Articular chondrocyte of knee joint (primary cell): Measurements from ENCODE around the gene MORN4. TPM values are rescaled to one million over a fixed set of nuclear protein-coding genes. Genes with fewer than 3 reads are reported as not detected.

Source experiments
- total RNA-seq: library from RNA; depleted of rRNA; stranded (reverse); fragments of >200 nt; gene quantifications from 2 replicates; pipeline ENCODE4 v1.2.3, GENCODE V29; 2012

MORN4 gene
- 4.3 and 6.1 TPM in 2 replicates for total RNA-seq

GRCh38 chr10:97632949-97633884 is at the start of gene MORN4:
Gene MORN4, minus strand, starts transcription at chr10:97633500. Its CDS starts 13,847 bp downstream, at chr10:97619653.

GRCh38 chr10:97640174-97640867 is 7.0 kb upstream of the MORN4 start, which contains the start of gene PI4K2A:
Gene PI4K2A, plus strand, starts transcription at chr10:97640671. Its CDS starts 72 bp downstream, at chr10:97640743.

GRCh38 chr10:97589479-97589878 is 43.8 kb downstream of the MORN4 start, which contains the start of gene C10orf62:
Gene C10orf62, plus strand, starts transcription at chr10:97589721. Its CDS starts 177 bp downstream, at chr10:97589898.

GRCh38 chr10:97584060-97584797 is 49.1 kb downstream of the MORN4 start, which contains the start of gene HOGA1:
Gene HOGA1, plus strand, starts transcription at chr10:97584389. Its CDS starts 315 bp downstream, at chr10:97584704.

GRCh38 chr10:97572214-97572989 is 60.9 kb downstream of the MORN4 start, which contains the start of gene ANKRD2:
Gene ANKRD2, plus strand, starts transcription at chr10:97572779. Its CDS starts 10 bp downstream, at chr10:97572789.

Other genes starting within 250 kb of the MORN4 start
- gene RRP12, start 232.2 kb downstream of the MORN4 start, total RNA-seq = 14.0 and 15.2 TPM in 2 replicates
- gene PGAM1, start 207.3 kb downstream of the MORN4 start, total RNA-seq = 524 and 551 TPM in 2 replicates
- gene EXOSC1, start 187.5 kb downstream of the MORN4 start, total RNA-seq = 36.5 and 44.2 TPM in 2 replicates
- gene ZDHHC16, start 187.3 kb downstream of the MORN4 start, total RNA-seq = 45.9 and 46.9 TPM in 2 replicates
- 56.3 and 57.9 TPM in 2 replicates for gene MMS19, start 135.1 kb downstream of the MORN4 start, total RNA-seq
- gene UBTD1, start 134.6 kb downstream of the MORN4 start, total RNA-seq = 14.0 and 16.1 TPM in 2 replicates
- gene ANKRD2, start 60.7 kb downstream of the MORN4 start, total RNA-seq = 0.86 and 1.0 TPM in 2 replicates
- 5.0 and 6.5 TPM in 2 replicates for gene HOGA1, start 49.1 kb downstream of the MORN4 start, total RNA-seq
- gene C10orf62, start 43.8 kb downstream of the MORN4 start, total RNA-seq = 0.32 and 0.52 TPM in 2 replicates
- 25.5 and 28.8 TPM in 2 replicates for gene PI4K2A, start 7.2 kb upstream of the MORN4 start, total RNA-seq
- gene AVPI1, start 53.7 kb upstream of the MORN4 start, total RNA-seq = 62.7 and 97.2 TPM in 2 replicates
- 57.7 and 68.2 TPM in 2 replicates for gene MARVELD1, start 80.2 kb upstream of the MORN4 start, total RNA-seq
- 17.0 and 17.4 TPM in 2 replicates for gene ZFYVE27, start 103.6 kb upstream of the MORN4 start, total RNA-seq
- gene SFRP5, start 138.5 kb upstream of the MORN4 start, total RNA-seq = not detected in 2 replicates
- gene GOLGA7B, start 216.3 kb upstream of the MORN4 start, total RNA-seq = 0.11 and 0.26 TPM in 2 replicates